HCT116 (cell line): Measurements from ENCODE around the gene LUZP2. TPM values are rescaled to one million over a fixed set of nuclear protein-coding genes. Genes with fewer than 3 reads are reported as not detected.

ENCODE experiments used
- ATAC-seq: fragments of 200-7000 bp; cut with Tn5 transposase; 2 replicates; pipeline ENCODE4 v1.9.1; 2020; ENCODE audit warnings: mild to moderate bottlenecking, moderate library complexity
- BruUV-seq: library from RNA; stranded (reverse); fragments of 400-500 nt; replicated peaks from 2 replicates; lab custom pipeline; 2021; lab: Mats Ljungman, UMichigan
- CTCF ChIA-PET: fragments of 300-600 bp; sonication (Branson Sonifier 250); formaldehyde crosslinking; loops from one replicate; lab custom pipeline; 2021; ENCODE audit warnings: antibody characterized with exemption; lab: Charles Lee
- POLR2A ChIA-PET: fragments of 300-600, 350-600 bp; sonication (Branson Sonifier 250); formaldehyde crosslinking; loops from one replicate; lab custom pipeline; 2021; ENCODE audit warnings: antibody characterized with exemption; lab: Charles Lee
- RAD21 ChIA-PET, 2 experiments: fragments of 300-600 bp; sonication (Branson Sonifier 250); formaldehyde crosslinking; loops; one replicate each; lab custom pipeline; 2023; ENCODE audit warnings: low total read pairs in 2 of 2; ENCODE audit not compliant: uncharacterized antibody in 2 of 2, unreplicated experiment in 2 of 2, low non-redundant PET in 1 of 2; lab: Charles Lee
- DNase-seq: peaks from one replicate; pipeline ENCODE4 v3.0.0-alpha.2; 2010; ENCODE audit warnings: low read depth, low spot score
- H2AFZ ChIP-seq: fragments of 200-600 bp; shearing (Covaris generic), sonication (generic); 2 replicates; pipeline ENCODE4 v1.6.1; 2017; ENCODE audit warnings: low read depth, mixed run types, mixed read lengths, antibody characterized with exemption, low read length; ENCODE audit not compliant: poor library complexity, severe bottlenecking
- H3K27ac ChIP-seq: 2 replicates; pipeline ENCODE4 v1.5.1; 2012; ENCODE audit warnings: low read depth, low read length
- H3K27me3 ChIP-seq: fragments of 200-600 bp; sonication (generic); 2 replicates; pipeline ENCODE4 v1.6.1; 2016; ENCODE audit warnings: mixed run types, low read length, mixed read lengths; ENCODE audit not compliant: insufficient read depth
- H3K36me3 ChIP-seq, 2 experiments: fragments of 200-500 bp in 1 of 2; fragments of 200-600 bp in 1 of 2; sonication (Bioruptor generic) in 1 of 2; sonication (generic) in 1 of 2; 2 replicates each; pipeline versions ENCODE4 v1.5.1 to v1.6.1; 2014 to 2016; ENCODE audit warnings: low read length in 2 of 2, inconsistent platforms in 1 of 2, mixed read lengths in 1 of 2, mixed run types in 1 of 2; ENCODE audit not compliant: insufficient read depth in 2 of 2, control insufficient read depth in 1 of 2
- H3K4me1 ChIP-seq, 2 experiments: fragments of 200-600 bp in 1 of 2; sonication (generic) in 1 of 2; 2 replicates each; pipeline versions ENCODE4 v1.5.1 to v1.6.1; 2012 to 2017; ENCODE audit warnings: low read length in 2 of 2, inconsistent platforms in 1 of 2, mild to moderate bottlenecking in 1 of 2, mixed read lengths in 1 of 2, mixed run types in 1 of 2, moderate library complexity in 1 of 2; ENCODE audit not compliant: insufficient read depth in 2 of 2, control insufficient read depth in 1 of 2
- H3K4me2 ChIP-seq: fragments of 200-600 bp; sonication (generic); 2 replicates; pipeline ENCODE4 v1.6.1; 2017; ENCODE audit warnings: mixed run types, low read length, mixed read lengths
- H3K4me3 ChIP-seq, 2 experiments: fragments of 200-600 bp in 1 of 2; sonication (generic) in 1 of 2; replicated peaks in 1 of 2; 2 replicates each; pipeline ENCODE4 v1.5.1; 2011 to 2016; ENCODE audit warnings: low read length in 2 of 2, control low read depth in 1 of 2, low read depth in 1 of 2, mild to moderate bottlenecking in 1 of 2, mixed read lengths in 1 of 2, mixed run types in 1 of 2
- H3K79me2 ChIP-seq: fragments of 200-600 bp; sonication (generic); 2 replicates; pipeline ENCODE4 v1.6.1; 2017; ENCODE audit warnings: mild to moderate bottlenecking, mixed run types, low read length, moderate library complexity, mixed read lengths; ENCODE audit not compliant: insufficient read depth
- H3K9ac ChIP-seq: fragments of 200-600 bp; sonication (generic); 2 replicates; pipeline ENCODE4 v1.6.1; 2016; ENCODE audit warnings: low read length, mixed read lengths
- H3K9me2 ChIP-seq: fragments of 200-600 bp; sonication (generic), shearing (Covaris generic); 2 replicates; pipeline ENCODE4 v1.6.1; 2017; ENCODE audit warnings: mixed run types, mild to moderate bottlenecking, moderate library complexity; ENCODE audit not compliant: insufficient read depth
- H3K9me3 ChIP-seq, 2 experiments: fragments of 200-500 bp in 1 of 2; fragments of 200-600 bp in 1 of 2; sonication (Bioruptor generic) in 1 of 2; sonication (generic) in 1 of 2; 2 replicates each; pipeline ENCODE4 v1.6.1; 2014 to 2017; ENCODE audit warnings: low read length in 2 of 2, mixed read lengths in 2 of 2, inconsistent platforms in 1 of 2, low read depth in 1 of 2, mild to moderate bottlenecking in 1 of 2, mixed run types in 1 of 2, moderate library complexity in 1 of 2; ENCODE audit not compliant: control insufficient read depth in 1 of 2, insufficient read depth in 1 of 2
- H4K20me1 ChIP-seq: fragments of 200-600 bp; sonication (generic), shearing (Covaris generic); 2 replicates; pipeline ENCODE4 v1.6.1; 2017; ENCODE audit warnings: mixed run types, mild to moderate bottlenecking, moderate library complexity; ENCODE audit not compliant: insufficient read depth
- CBX3 ChIP-seq: IDR thresholded peaks from 2 replicates; pipeline ENCODE4 v1.6.1; 2012; ENCODE audit warnings: low read depth
- ELF1 ChIP-seq: IDR thresholded peaks from 2 replicates; pipeline ENCODE4 v1.6.1; 2012; ENCODE audit warnings: low read depth, borderline replicate concordance
- JUND ChIP-seq: IDR thresholded peaks from 2 replicates; pipeline ENCODE4 v1.6.1; 2012
- REST ChIP-seq: IDR thresholded peaks from 2 replicates; pipeline ENCODE4 v1.6.1; 2012; ENCODE audit warnings: low read depth
- SIN3A ChIP-seq: IDR thresholded peaks from 2 replicates; pipeline ENCODE4 v1.6.1; 2012; ENCODE audit warnings: low read depth
- ZNF274 ChIP-seq: fragments of 200-500 bp; sonication (Bioruptor generic); IDR thresholded peaks from 2 replicates; pipeline ENCODE4 v1.6.1; 2014; ENCODE audit warnings: mild to moderate bottlenecking, low read depth, low read length, inconsistent platforms
- intact Hi-C: fragments of 100-400 bp; cut with micrococcal nuclease; formaldehyde crosslinking; loops from 2 replicates; pipeline ENCODE4 v1.10.0; 2022
- total RNA-seq: library from RNA; stranded (reverse); gene quantifications from one replicate; pipeline ENCODE4 v1.2.1, GENCODE V29; 2021; ENCODE audit not compliant: unreplicated experiment

Gene LUZP2
- total RNA-seq, 1 experiment from 2014 or later: not detected

GRCh38 chr11:24747275-24748251 lies 250.7 kb downstream of the LUZP2 start:
- Histone ChIP-seq H4K20me1 (no peaks in the 10 kb centered on the region), H3K79me2 (no peaks in the 10 kb centered on the region), H3K4me3 (no peak overlapping the region), H3K9me3 (peaks cover 0 to 3% of the 10 kb centered on the region in 2 experiments; a peak in 3 of 4 replicates), H3K9ac (no peak overlapping the region), H3K27me3 (no peaks in the 10 kb centered on the region), H3K4me1 (no peaks in the 10 kb centered on the region), H3K36me3 (no peaks in the 10 kb centered on the region), H3K4me2 (no peak overlapping the region), H3K27ac (no peak overlapping the region), H2AFZ (no peak overlapping the region), H3K9me2 (no peaks in the 10 kb centered on the region)
- DNase-seq (no peak), ATAC-seq (no peak)
- intact Hi-C loops: no loop called here
- POLR2A ChIA-PET: no interaction called here
- RAD21 ChIA-PET: no interaction called here
- no peak for TF ChIP-seq ZNF274
- TF ChIP-seq ELF1: no peak
- TF ChIP-seq CBX3: no peak
- no peak for TF ChIP-seq SIN3A
- no peak for TF ChIP-seq JUND
- no peak for TF ChIP-seq REST
- CTCF ChIA-PET: no interaction called here
- BruUV-seq: no TSS peak
